ENCODE data around the gene UBE2Q1. TPM values are rescaled to one million over a fixed set of nuclear protein-coding genes. Genes with fewer than 3 reads are reported as not detected.
A peak's percentile ranks its signal among the peaks of the same experiment; 100 is the strongest.

The UBE2Q1 gene
- polyA plus RNA-seq, 2 of the 4 experiments (the other 2 are of a cell fraction) = 17.6 to 49.7 TPM

DNA sequence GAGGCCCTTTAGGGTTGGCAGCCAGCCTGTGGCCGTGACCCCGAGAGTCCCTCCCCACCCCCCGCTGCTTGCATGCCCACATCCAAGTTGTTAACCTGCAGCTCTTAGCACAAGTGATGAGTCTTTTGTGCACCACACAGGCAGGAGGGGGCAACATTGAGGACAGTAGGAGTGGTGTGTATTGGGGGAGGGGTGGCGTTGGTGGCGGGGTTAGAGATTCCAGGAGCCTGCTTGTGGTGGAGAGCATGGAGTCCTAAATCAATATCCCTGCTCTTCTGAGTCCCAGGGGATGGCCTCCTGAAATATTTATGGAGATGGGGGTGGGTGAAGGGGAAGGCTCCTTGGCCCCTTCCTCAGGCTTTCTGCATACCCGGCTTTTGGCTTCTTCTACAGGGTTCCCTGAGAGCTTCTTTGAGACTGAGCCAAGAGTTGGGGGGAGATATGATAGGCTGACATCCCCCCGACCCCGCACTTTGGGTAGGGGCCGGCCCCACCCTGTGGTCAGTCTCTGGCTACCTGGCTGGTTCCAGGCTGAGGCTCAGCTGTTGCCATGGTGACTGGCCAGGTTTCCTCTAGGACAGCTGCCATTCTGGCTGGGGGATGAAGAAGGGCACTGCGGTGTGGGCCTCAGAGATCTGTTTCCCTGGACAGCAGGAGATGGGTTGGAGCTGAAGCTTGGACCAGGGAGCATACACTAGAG, 14.2 kb upstream of the UBE2Q1 start:
- CTCF ChIA-PET = interaction anchor here (0.9 to 1.8 kb wide), 3 partner anchors 13 to 32 kb away, joined by 3 to 9 read pairs (median 7); no protein-coding TSS in a partner anchor
- 82% methylated on average over 5 of the region's 10 CpGs for WGBS (ENCODE audit: missing lambda C conversion rate)
- Histone ChIP-seq H3K9me3 (no peaks in the 10 kb centered on the region), H3K4me1 (0 out of 3 replicates have a peak, but pooled peaks cover under 1% of the 10 kb centered on the region), H3K27ac (no peak overlapping the region), H3K4me2 (no peak overlapping the region), H3K4me3 (no peak overlapping the region)
- no peak for TF ChIP-seq RARB (CRISPR knock-in tag; IDR thresholded peaks at IDR 0.05)
- no peak for TF ChIP-seq ZNF302 (CRISPR knock-in tag; IDR thresholded peaks at IDR 0.05)
- TF ChIP-seq RFX5 (IDR thresholded peaks at IDR 0.05) = peak; percentile 88
- TF ChIP-seq CEBPB (IDR thresholded peaks at IDR 0.05) = no peak
- no peak for TF ChIP-seq ZFP36 (IDR thresholded peaks at IDR 0.05; ENCODE audit: borderline replicate concordance, partially characterized antibody)
- no peak for TF ChIP-seq SMC3 (IDR thresholded peaks at IDR 0.05)
- POLR2A ChIA-PET = no interaction called here
- DNase-seq (ENCODE audit: low read depth in 1 of 2, low spot score in 1 of 2) (no peak), FAIRE-seq (no peak), ATAC-seq (no peak; a peak in 1 of 6 replicates)

DNA sequence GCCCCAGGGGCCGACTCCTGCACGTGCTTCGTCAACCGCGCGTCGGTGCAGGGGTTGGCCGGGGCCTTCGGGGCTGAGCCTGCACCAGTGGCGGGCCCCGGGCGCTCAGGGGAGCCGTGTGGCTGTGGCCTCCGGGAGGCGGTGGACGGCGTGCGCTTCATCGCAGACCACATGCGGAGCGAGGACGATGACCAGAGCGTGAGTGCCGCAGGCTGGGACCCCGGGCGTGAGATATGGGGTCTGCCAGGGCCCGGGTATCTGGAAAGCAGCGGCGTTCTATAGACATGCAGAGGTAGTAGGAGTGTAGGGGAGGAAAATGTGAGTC, 13.5 kb upstream of the UBE2Q1 start:
- WGBS (ENCODE audit: missing lambda C conversion rate) = 81% methylated on average over 25 of the region's 29 CpGs
- Histone ChIP-seq H3K9me3 (no peaks in the 10 kb centered on the region), H3K27ac (no peak overlapping the region), H3K4me1 (0 out of 3 replicates have a peak, but pooled peaks cover 4% of the 10 kb centered on the region), H3K4me2 (no peak overlapping the region), H3K4me3 (no peak overlapping the region)
- no peak for FAIRE-seq
- ChIA-PET CTCF (no interaction called here), POLR2A (no interaction called here)
- ATAC-seq = no peak
- TF ChIP-seq, protein P1, sequence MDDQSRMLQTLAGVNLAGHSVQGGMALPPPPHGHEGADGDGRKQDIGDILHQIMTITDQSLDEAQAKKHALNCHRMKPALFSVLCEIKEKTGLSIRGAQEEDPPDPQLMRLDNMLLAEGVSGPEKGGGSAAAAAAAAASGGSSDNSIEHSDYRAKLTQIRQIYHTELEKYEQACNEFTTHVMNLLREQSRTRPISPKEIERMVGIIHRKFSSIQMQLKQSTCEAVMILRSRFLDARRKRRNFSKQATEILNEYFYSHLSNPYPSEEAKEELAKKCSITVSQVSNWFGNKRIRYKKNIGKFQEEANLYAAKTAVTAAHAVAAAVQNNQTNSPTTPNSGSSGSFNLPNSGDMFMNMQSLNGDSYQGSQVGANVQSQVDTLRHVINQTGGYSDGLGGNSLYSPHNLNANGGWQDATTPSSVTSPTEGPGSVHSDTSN (IDR thresholded peaks at IDR 0.05) = no peak
- TF ChIP-seq MYC (IDR thresholded peaks at IDR 0.05; ENCODE audit: borderline replicate concordance, low read length) (no peak), RARB (CRISPR knock-in tag; IDR thresholded peaks at IDR 0.05) (no peak), RFX5 (IDR thresholded peaks at IDR 0.05) (no peak), ESRRA (IDR thresholded peaks at IDR 0.05; ENCODE audit: borderline replicate concordance, low read length) (no peak), SREBF2 (IDR thresholded peaks at IDR 0.05) (no peak), SMC3 (IDR thresholded peaks at IDR 0.05) (no peak), EP300 (IDR thresholded peaks at IDR 0.05) (no peak), HOXA7 (CRISPR knock-in tag; IDR thresholded peaks at IDR 0.05) (no peak), TP53 (CRISPR knock-in tag; IDR thresholded peaks at IDR 0.05) (no peak), KDM5A (IDR thresholded peaks at IDR 0.05) (no peak), ZSCAN20 (CRISPR knock-in tag; IDR thresholded peaks at IDR 0.05) (no peak), CBX2 (IDR thresholded peaks at IDR 0.05; ENCODE audit: borderline replicate concordance, low read depth) (no peak), FOSL2 (IDR thresholded peaks at IDR 0.05) (no peak), FOSL2 (CRISPR knock-in tag; IDR thresholded peaks at IDR 0.05) (no peak), NR3C1 (IDR thresholded peaks at IDR 0.05) (no peak)
- TF ChIP-seq, protein P2, sequence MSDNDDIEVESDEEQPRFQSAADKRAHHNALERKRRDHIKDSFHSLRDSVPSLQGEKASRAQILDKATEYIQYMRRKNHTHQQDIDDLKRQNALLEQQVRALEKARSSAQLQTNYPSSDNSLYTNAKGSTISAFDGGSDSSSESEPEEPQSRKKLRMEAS (IDR thresholded peaks at IDR 0.05) = no peak
- TF ChIP-seq, protein P3, sequence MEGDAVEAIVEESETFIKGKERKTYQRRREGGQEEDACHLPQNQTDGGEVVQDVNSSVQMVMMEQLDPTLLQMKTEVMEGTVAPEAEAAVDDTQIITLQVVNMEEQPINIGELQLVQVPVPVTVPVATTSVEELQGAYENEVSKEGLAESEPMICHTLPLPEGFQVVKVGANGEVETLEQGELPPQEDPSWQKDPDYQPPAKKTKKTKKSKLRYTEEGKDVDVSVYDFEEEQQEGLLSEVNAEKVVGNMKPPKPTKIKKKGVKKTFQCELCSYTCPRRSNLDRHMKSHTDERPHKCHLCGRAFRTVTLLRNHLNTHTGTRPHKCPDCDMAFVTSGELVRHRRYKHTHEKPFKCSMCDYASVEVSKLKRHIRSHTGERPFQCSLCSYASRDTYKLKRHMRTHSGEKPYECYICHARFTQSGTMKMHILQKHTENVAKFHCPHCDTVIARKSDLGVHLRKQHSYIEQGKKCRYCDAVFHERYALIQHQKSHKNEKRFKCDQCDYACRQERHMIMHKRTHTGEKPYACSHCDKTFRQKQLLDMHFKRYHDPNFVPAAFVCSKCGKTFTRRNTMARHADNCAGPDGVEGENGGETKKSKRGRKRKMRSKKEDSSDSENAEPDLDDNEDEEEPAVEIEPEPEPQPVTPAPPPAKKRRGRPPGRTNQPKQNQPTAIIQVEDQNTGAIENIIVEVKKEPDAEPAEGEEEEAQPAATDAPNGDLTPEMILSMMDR (IDR thresholded peaks at IDR 0.05) = no peak
- TF ChIP-seq, protein P4, sequence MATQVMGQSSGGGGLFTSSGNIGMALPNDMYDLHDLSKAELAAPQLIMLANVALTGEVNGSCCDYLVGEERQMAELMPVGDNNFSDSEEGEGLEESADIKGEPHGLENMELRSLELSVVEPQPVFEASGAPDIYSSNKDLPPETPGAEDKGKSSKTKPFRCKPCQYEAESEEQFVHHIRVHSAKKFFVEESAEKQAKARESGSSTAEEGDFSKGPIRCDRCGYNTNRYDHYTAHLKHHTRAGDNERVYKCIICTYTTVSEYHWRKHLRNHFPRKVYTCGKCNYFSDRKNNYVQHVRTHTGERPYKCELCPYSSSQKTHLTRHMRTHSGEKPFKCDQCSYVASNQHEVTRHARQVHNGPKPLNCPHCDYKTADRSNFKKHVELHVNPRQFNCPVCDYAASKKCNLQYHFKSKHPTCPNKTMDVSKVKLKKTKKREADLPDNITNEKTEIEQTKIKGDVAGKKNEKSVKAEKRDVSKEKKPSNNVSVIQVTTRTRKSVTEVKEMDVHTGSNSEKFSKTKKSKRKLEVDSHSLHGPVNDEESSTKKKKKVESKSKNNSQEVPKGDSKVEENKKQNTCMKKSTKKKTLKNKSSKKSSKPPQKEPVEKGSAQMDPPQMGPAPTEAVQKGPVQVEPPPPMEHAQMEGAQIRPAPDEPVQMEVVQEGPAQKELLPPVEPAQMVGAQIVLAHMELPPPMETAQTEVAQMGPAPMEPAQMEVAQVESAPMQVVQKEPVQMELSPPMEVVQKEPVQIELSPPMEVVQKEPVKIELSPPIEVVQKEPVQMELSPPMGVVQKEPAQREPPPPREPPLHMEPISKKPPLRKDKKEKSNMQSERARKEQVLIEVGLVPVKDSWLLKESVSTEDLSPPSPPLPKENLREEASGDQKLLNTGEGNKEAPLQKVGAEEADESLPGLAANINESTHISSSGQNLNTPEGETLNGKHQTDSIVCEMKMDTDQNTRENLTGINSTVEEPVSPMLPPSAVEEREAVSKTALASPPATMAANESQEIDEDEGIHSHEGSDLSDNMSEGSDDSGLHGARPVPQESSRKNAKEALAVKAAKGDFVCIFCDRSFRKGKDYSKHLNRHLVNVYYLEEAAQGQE (IDR thresholded peaks at IDR 0.05) = no peak
- DNase-seq (ENCODE audit: low read depth in 1 of 2, low spot score in 1 of 2) = no peak
